Measurements from ENCODE around the gene GPR18.

The GPR18 gene, protein sequence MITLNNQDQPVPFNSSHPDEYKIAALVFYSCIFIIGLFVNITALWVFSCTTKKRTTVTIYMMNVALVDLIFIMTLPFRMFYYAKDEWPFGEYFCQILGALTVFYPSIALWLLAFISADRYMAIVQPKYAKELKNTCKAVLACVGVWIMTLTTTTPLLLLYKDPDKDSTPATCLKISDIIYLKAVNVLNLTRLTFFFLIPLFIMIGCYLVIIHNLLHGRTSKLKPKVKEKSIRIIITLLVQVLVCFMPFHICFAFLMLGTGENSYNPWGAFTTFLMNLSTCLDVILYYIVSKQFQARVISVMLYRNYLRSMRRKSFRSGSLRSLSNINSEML

DNA sequence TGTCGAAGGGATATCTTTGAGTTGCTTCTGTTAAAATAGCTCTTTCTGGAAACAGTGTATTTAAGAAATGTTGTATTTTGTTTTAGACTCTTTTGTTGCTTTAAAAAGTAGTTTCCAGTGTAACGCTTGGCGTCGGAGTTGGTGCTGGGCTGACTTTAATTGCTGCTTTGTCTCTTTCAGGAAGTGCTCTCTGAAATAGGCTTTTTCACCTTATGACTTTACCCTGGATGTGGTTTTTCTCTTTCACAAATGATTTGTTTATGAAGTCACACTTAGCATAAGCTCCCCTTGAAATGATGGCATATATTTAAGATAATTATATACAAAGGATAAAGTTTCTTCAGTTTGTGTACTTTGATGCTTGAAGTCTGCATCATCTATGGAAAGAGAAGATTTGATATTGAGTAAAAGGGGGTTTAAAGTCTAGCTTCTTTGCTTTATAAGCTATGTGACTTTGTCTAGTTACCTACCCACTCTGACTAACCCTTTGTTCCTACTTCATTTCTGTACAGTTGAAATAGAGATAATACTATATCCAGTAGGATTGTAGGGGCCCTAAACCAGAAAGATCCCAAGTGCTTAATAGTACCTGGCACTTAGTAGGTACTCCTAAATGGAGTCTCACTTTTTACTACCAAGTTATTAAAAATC, at the start of gene GPR18:
TSS of gene GPR18 (minus strand) at position 170 of the 651 bp plus-strand sequence. CDS start 2,507 bp downstream, outside the sequence.
- DNase-seq (ENCODE audit: low read depth) = no peak

DNA sequence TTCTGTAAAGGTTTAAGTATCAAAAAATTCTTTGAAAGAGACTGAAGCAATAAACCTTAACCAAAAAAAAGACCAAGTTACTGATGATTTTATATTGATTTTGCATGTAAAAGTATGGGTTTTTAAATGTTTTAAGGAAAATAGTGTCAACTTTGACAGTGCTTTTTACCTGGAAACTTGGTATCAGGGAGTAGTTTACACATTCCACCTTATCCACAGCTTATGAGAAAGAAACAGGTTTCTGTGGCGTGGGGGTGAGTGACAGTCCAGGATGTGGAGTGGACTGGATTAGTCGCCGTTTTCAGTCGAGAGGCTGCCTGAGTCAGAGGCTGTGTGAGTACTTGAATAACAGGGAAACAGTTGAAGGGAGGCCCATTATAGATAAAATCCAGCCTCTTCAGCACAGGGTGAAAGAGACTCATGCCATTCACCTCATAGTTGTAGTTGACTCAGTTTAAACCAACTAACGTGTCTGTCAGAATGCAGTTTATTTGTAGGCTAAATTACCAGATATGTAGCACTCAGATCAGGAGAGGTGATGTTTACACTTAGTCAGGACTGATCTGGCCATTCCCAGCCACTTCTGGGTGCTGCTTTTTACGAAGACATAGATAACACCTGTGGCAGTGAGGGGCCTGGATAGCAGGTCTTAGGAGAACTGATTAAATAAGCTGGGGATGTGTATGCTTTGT, 49.6 kb upstream of the GPR18 start:
- peak; percentile 55 for DNase-seq (ENCODE audit: low read depth)

DNA sequence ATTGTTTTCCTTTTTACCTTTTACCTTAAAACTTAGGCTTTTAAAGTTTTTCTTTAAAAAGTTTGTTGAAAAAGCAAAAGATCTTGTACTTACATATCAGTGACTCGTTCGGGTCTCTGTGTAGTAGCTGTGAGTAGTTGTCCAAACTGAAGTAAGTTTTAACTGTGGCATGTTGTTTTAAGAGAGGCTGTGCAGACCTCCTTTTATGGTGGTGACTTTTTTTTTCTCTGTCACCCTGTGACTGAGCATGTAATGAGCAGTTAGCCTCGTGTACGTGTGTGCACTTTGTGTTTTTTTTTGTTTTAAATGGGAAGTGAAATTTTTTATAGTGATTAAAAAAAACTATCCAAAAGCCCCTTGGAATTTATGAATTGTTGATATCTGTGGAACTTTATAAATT, 49.1 kb upstream of the GPR18 start, which contains the start of gene GPR183:
TSS of gene GPR183 (minus strand) at position 153 of the 400 bp plus-strand sequence. CDS start 11,254 bp downstream, outside the sequence.
- no peak for DNase-seq (ENCODE audit: low read depth)

DNA sequence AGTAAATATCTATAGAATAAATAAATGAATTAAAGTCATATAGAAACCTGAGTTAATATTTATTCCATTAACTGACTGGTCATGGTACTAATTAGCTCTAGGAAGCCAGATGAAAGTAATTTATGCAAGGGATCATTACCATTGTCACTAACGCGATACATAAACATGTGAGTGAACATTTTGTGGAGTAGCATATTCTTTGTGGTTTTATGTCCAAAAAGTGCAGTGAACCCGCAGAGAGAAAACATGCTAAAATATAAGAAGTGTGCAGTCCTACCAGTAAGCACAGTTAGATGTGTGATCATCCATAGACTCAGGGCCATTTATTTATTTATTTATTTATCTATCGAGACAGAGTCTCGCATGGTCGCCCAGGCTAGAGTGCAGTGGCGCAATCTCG, 47.4 kb upstream of the GPR18 start:
- no peak for DNase-seq (ENCODE audit: low read depth)

DNA sequence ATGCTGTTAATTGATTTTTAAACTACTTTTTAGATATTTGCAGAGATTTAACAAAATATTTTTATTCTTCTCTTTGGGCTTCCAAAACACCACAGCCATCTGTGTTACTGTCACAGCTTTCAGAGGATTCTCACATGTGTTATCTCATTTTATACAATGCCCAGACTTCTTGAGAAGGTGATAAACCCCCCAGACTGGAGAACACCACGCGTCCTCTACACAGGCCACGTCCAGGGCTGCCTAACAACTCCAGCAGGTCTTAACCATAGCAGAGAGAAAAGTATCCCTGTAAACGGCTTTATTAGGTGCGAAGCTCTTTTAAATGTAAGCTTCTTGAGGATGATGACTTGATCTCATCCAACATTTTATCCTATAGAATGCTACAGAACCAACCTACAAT, 47.0 kb upstream of the GPR18 start:
- no peak for DNase-seq (ENCODE audit: low read depth)

DNA sequence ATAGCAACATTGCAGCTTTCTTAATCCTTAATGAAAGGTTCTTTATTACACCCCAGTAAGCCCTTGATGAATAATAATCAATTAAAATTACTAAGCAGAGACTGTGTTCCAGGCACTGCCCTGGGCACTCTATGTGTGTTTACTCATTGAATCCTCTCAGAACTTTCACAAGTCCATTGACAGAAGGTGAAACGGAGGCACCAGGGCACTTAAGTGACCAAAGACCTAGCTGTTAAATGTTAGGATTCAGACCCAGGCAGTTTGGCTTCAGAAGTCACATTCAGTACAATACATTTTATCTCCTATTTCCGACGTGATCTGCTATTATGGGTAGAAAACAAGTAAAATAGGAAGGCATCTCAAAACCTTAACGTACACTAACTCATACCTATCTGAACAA, 46.4 kb upstream of the GPR18 start:
- DNase-seq (ENCODE audit: low read depth) = no peak

DNA sequence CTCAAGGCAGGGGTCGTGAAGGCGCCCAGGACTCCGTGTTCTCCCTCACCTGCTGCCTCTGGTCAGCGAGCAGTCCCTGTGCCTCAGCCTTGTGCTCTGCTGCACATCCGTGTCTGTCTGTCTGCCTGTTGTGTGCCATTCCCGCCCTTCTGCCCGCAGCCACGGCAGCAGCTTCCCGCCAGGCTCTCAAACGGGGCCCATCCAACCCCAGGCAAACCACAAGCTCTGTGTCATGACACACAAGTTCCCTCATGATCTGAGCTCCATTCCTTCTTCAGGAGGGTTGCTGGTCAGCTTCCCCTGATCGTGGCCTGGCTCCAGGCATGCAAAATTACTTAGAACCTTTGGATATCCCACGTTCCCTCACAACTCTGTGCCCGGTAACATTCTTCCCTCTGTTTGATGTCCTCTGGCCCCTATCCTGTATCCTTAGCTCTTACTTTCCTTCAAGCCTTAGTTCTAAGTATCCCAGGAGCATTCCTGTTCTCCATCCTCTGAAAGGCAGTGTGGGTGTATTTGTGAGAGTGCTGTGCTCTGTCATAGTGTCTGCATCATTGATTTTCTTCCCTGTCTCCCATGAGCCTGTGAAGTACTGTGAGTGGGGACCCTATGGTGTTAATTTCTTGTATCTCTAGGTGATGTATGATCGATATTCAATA, 45.8 kb upstream of the GPR18 start:
- DNase-seq (ENCODE audit: low read depth) = no peak

DNA sequence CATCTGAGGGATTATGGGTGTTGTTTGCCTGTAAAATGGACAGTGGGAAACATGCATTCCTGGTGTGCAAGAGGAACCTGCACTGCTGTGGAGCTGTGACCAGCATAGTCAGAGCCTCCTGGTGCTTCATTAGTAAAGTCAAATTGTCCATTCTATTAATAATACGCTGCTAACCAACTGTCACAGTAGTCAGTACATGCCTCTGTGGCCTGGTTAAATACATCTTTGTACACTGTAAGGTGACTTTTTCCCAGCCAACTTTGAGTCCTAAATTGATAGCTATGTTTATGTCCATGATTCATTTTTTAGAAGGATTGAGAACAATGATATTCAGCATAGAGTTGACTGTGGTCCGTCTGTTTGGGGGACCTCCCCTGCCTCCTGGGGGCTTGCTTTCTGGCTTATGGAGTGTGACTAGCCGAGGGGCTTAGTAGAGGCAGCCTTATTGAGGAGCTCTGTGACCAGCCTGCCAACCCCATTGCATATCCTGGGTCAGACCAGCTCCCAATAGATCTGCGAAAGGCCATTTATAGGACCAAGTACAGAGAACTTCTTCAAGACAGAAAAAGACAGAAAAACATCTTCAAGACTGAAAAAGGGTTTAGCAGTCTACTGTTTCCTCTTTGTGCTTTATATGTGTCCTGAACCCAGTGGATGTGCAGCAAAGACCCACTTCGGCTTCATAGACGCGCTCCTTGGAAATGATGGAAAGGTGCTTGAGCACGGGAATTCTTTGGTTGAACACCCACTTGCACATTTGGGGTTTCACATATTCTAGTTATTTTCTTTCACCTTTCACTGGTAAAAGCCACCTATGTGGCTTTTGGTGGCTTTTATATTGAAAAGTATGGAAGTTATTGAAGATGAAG, 44.7 kb upstream of the GPR18 start:
- no peak for DNase-seq (ENCODE audit: low read depth)

DNA sequence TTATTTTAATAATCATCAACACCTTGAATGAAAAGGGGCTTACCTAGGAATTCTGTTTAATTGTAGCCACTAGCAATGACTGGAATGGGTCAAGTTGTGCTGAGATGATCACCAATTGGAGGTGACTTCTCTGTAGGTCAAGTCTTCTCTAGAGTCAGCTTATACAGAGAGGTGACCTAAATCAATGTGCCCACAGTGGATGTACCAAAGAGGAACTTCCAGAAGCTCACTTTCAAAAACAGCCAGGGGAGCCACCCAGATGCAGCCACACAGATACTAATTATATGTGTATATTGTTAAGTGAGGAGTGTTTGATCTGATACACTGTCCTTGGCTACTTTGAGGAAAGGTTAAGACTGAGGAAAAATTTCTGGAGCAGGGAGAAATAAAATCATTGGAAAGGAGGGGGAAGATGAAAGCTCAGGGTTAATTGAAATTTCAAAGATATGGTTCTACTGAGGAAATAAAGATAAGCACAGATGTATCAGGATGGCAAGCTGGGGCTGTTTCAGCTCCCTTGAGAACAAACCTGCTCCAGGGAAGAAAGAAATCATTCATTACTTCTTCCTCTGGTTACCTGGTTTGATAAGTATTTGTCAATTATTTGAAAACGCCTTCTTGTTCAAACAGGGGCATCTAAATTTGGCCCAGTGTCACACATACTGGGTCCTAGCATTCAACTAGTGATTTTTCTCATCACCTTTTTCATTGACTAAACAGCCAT, 43.9 kb upstream of the GPR18 start:
- no peak for DNase-seq (ENCODE audit: low read depth)

DNA sequence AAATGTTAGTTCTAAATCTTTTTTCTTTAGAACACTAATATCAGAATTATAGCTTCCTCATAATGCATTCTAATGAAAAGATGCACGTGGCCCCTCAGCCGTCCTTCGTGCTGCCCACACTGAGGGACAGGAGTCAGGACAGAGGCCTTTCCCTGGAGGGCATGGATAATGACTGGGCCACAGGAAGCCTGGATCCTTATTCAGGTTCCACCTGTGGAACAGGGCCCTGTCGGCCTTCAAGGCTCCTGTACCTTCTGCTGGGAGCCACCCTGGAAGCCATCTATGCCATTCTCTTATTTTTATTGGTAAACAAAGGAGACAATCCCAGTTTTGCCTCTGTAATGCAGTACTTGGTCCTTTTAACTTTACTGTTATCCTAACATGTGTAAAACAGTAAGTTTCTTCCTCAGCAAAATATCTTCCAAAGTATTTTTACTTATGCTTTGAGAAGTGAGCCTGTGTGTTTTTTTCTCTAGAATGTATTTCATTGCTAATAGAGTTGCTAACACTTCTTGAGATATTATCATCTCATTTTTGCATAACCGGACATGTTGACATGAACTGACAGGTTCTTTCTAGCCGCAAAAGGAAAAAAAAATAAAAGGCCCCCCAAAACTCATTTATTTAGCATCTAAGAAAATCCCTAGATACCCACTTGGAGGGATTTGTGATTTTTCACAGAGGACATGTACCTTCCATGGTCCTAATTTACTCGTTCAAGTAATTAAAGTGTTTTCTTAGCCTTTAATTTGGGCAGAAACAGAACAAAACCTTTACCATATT, 43.1 kb upstream of the GPR18 start:
- no peak for DNase-seq (ENCODE audit: low read depth)

DNA sequence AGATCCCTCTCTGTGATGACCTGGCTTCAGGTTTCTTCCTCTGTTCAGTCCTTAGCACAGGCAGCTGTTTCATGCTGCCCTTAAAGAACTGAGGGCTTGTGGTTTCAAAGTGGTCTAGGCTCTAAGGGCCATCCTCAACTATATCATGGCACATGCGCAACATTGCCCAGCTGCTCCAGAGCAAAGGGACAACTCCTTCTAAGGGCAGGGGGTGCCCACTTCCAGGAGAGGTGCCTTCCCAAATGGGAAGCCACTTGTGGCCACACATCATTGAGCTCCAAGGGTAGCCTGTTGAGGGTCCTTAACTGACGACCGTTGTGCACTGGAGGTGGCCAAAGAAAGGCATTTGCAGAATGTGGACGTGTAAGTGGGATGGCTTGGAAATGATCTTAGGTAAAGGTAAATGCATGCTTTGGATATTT, 41.8 kb upstream of the GPR18 start:
- DNase-seq (ENCODE audit: low read depth) = no peak

DNA sequence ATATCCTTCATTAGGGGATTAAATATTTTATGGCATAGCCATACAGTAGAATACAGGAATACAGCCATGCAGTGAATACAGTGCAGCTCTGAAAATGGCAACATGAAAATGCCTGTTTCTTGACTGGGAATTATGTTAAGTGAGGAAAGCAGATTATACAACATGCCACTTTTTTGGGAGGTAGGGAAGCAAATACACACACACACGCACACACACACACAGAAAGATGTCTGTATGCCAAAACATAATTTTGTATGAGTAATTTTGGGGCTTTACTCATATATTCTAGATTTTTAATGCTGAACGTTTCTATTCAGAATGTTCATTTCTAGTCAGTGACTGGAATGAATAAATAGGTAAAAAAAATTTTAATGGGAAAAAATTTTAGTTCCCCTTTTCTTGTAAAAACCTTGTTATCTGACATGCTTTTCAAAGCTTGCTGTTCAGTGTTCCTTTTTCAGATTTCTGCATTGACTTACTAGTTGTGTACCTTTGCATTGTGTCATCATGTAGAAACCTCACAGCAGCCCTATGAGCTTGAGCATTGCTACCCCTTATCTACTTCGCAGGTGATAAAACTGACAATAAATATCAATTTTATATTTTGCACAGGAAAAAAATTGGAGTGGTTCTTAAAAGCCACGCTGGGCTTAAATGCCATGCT, 41.2 kb upstream of the GPR18 start:
- DNase-seq (ENCODE audit: low read depth) = no peak

DNA sequence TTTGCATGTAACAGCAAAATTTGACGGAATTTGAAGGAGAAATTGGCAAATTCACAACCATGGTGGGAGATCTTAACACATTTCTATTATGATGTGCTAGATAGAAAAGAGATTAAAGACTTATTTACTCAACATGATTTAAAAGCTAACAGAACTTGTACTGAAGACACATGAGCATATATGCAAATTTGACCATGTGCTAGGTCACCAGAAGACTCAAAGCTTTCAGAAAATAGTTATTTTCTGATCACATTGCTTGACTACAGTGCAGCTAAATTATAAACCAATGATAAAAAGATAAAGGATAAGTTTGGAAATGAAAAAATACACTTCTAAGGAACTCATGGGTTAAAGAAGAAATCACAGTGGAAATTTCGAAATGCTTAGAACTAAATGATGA, 39.9 kb upstream of the GPR18 start:
- no peak for DNase-seq (ENCODE audit: low read depth)

DNA sequence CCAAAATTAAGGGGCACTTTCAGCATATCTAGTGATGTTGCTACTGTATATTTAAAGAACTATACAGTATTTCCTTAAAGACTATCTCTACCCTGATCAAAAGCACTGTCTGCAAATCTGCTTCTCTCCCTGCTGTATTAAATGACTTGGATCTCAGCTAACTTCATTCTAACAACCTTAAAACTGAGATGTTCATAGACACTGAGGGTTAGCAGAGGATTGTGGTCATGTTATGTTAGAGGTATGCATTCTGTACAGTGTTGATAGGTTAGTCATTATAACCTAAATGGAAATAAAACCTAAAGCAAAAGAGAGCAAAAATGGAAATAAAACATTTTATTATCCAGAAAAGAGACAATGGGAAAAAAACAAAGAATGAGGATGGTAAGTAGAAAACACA, 39.2 kb upstream of the GPR18 start:
- DNase-seq (ENCODE audit: low read depth) = no peak

DNA sequence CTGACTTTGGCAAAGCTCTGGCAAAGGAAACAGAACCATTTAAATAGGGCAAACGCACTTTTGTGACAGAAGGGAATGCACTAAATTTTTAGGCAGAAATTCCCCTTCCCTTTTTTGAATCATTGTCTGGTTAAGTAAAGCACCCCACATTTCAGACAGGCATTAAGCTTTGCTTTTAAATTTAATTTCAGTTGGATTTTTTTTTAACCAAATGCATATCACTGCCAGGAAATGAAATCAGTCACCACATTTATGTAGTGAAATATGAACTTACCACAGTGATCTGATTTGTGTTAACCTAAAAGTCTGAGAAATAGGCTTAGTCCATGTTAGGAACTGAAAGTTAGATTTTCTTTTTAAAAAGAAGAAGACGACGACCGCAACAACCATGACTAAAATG, 38.2 kb upstream of the GPR18 start:
- no peak for DNase-seq (ENCODE audit: low read depth)

DNA sequence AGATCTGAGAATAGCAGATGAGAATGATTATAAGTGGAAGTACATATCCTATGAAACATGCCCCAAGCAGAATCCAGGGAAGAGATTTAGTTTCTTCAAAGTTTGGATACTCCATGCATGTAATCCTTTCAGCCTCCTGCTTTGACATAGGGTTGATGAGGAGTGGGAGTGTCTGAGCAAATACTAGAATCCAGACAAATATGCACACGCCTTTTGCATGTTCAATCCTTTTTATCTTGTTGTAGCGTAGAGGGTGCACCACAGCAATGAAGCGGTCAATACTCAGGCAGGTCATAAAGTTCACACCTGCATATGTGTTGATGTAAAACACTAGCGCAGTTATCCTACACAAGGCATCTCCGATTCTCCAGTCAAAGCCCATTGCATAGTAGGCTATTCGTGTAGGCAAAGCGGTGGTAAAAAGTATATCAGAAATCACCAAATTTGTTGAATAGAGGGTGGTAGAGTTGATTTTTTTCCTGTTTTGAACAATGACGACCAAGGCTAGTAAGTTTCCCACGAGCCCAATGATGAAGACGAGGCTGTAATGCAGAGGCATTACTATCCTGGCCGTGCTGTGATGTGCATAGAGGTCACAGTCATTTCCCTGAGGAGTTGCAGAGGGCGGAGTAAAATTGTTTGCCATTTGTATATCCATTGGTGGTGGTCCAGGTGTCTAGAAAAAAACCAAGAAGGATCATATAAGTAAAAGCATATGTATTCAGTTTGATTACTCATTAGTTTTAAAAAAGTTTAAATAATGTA, 37.5 kb upstream of the GPR18 start:
- DNase-seq (ENCODE audit: low read depth) = no peak

DNA sequence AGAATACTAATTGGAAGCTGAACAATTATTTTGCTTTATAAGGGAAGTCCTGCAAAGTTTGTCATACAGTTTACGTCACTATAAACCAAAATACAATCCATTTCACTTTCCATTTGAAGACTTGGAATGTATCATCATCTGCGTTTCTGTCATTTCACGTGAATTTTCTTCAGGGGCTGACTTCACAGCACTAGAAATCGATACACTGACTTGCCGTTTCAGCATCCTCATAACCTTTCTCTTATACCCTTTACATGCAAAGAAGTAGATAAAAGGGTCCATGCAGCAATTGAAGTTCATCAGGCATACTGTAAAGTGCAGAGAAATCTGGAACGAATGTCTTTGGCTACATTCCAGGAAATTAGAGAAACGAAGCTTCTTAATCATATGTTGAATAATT, 36.8 kb upstream of the GPR18 start:
- no peak for DNase-seq (ENCODE audit: low read depth)

DNA sequence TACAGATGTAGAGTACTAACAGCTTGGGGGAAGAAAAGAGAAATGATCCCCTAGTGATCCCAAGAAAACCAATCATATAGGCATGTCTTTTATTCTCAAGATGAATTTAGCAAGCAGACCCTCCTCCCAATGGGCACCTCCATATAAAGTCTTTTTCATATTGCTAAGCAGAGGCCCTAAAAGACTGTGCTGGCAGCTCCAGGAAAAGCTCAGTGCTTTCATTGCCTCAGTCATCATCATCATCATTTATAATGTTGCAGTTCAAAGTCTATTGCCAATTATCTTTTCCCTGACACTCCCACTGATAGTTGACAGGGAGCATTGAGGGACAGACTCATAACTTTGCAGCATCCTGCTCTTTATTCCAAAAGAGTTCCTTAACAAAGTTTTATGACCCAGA, 36.0 kb upstream of the GPR18 start:
- no peak for DNase-seq (ENCODE audit: low read depth)

DNA sequence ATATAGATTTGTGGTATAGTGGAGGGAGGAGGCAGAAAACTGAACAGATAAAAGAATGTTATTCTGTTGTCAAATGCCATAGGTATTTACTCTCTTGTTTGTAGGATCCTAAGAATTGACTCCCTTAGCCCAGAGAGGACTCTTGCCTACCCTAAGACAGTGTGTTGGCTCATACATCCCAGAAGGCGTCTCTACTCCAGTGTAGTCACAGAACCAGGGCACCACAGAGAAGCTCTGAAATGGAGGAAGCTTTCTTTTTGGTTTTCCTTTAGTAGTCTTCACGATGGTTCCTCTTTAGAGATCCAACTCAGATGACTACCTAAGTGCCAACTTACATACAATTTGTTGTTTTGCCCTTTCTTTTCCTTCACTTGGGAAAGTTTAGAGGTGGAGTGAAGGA, 35.0 kb upstream of the GPR18 start:
- no peak for DNase-seq (ENCODE audit: low read depth)
